OCI-LY1 (cell line): ENCODE measurements around the gene SNTG2.

Experiments
- EZH2 ChIP-seq: fragments of 200-600 bp; sonication (generic), shearing (Covaris generic); IDR thresholded peaks from 2 replicates; pipeline ENCODE4 v1.8.0; 2017; ENCODE audit warnings: borderline replicate concordance, mixed run types, mild to moderate bottlenecking, antibody characterized with exemption, low read length, moderate library complexity, mixed read lengths
- TF ChIP-seq, protein P1 (sequence below): fragments of 200-600 bp; sonication (generic), shearing (Covaris generic); IDR thresholded peaks from 2 replicates; pipeline ENCODE4 v1.5.1; 2017; ENCODE audit warnings: mild to moderate bottlenecking, antibody characterized with exemption, low read length, moderate library complexity, mixed read lengths

DNA sequence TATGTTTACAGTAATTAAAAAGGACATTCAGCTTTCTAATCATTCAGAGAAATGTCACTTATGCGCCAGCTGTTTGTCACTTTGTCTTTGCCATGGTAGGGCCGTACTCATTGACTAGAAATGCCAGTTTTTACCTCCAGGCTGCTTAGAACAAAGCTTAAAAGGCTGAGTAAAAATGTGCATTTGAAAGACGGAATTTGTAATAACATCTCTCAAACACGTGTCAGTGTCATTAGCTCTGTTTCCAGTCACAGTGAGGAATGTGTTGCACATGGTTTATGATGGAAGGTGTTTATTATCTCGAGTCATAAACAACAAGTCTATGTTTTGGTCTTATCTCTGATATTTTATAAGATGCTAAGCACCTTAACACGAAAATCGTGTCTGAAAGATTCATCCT is 118.2 kb downstream of the SNTG2 start:
- no peak for TF ChIP-seq EZH2
- TF ChIP-seq, protein P1, sequence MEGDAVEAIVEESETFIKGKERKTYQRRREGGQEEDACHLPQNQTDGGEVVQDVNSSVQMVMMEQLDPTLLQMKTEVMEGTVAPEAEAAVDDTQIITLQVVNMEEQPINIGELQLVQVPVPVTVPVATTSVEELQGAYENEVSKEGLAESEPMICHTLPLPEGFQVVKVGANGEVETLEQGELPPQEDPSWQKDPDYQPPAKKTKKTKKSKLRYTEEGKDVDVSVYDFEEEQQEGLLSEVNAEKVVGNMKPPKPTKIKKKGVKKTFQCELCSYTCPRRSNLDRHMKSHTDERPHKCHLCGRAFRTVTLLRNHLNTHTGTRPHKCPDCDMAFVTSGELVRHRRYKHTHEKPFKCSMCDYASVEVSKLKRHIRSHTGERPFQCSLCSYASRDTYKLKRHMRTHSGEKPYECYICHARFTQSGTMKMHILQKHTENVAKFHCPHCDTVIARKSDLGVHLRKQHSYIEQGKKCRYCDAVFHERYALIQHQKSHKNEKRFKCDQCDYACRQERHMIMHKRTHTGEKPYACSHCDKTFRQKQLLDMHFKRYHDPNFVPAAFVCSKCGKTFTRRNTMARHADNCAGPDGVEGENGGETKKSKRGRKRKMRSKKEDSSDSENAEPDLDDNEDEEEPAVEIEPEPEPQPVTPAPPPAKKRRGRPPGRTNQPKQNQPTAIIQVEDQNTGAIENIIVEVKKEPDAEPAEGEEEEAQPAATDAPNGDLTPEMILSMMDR = no peak
